IMR-90 (cell line): Measurements from ENCODE around the gene CTBP1. TPM values are rescaled to one million over a fixed set of nuclear protein-coding genes. Genes with fewer than 3 reads are reported as not detected.

Source experiments
- ATAC-seq: fragments of 200-7000 bp; cut with Tn5 transposase; 2 replicates; pipeline ENCODE4 v1.9.1; 2020; ENCODE audit warnings: low read depth, mild to moderate bottlenecking, moderate library complexity
- BruUV-seq: library from RNA; stranded (reverse); fragments of 400-500 nt; replicated peaks from 2 replicates; lab custom pipeline; 2021; lab: Mats Ljungman, UMichigan
- CTCF ChIA-PET: fragments of 300-600 bp; formaldehyde crosslinking; extraction: SDS; loops from one replicate; lab custom pipeline; 2021; ENCODE audit warnings: antibody characterized with exemption; lab: Yijun Ruan, JAX
- POLR2A ChIA-PET: fragments of 300-600 bp; sonication (Branson Sonifier 250); formaldehyde crosslinking; loops from one replicate; lab custom pipeline; 2022; ENCODE audit warnings: antibody characterized with exemption; ENCODE audit not compliant: unreplicated experiment; lab: Charles Lee
- DNase-seq: peaks from one replicate; pipeline ENCODE4 v3.0.0; 2013
- H2AFZ ChIP-seq: replicated peaks from 2 replicates; pipeline ENCODE3; 2013; ENCODE audit warnings: low read length, mild to moderate bottlenecking; ENCODE audit not compliant: poor library complexity
- H2AK5ac ChIP-seq: 2 replicates; pipeline ENCODE4 v1.6.1; 2013; ENCODE audit warnings: low read depth, low read length, inconsistent platforms
- H2AK9ac ChIP-seq: replicated peaks from 2 replicates; pipeline ENCODE3; 2013; ENCODE audit warnings: mild to moderate bottlenecking, low read depth, low read length, moderate library complexity; ENCODE audit not compliant: poor library complexity
- H2BK120ac ChIP-seq: 2 replicates; pipeline ENCODE4 v1.6.1; 2013; ENCODE audit warnings: low read depth, low read length, inconsistent platforms
- H2BK15ac ChIP-seq: 3 replicates; pipeline ENCODE4 v1.6.1; 2013; ENCODE audit warnings: low read depth, low read length, inconsistent platforms
- H2BK20ac ChIP-seq: 2 replicates; pipeline ENCODE4 v1.6.1; 2013; ENCODE audit warnings: low read depth, mild to moderate bottlenecking, inconsistent platforms, low read length, moderate library complexity
- H2BK5ac ChIP-seq: 2 replicates; pipeline ENCODE4 v1.6.1; 2013; ENCODE audit warnings: mild to moderate bottlenecking, low read depth, low read length, inconsistent platforms; ENCODE audit not compliant: poor library complexity, severe bottlenecking
- H3K14ac ChIP-seq: replicated peaks from 2 replicates; pipeline ENCODE4 v1.6.1; 2013; ENCODE audit warnings: low read depth, low read length, inconsistent platforms
- H3K18ac ChIP-seq: 2 replicates; pipeline ENCODE4 v1.6.1; 2013; ENCODE audit warnings: low read depth, low read length, control low read depth
- H3K23ac ChIP-seq: 2 replicates; pipeline ENCODE4 v1.6.1; 2013; ENCODE audit warnings: low read depth, low read length, inconsistent platforms
- H3K27ac ChIP-seq: 2 replicates; pipeline ENCODE4 v1.5.1; 2013; ENCODE audit warnings: mild to moderate bottlenecking, control low read depth, low read length; ENCODE audit not compliant: insufficient read depth
- H3K27me3 ChIP-seq: 2 replicates; pipeline ENCODE4 v1.6.1; 2013; ENCODE audit warnings: low read length; ENCODE audit not compliant: control insufficient read depth, insufficient read depth
- H3K36me3 ChIP-seq: 2 replicates; pipeline ENCODE4 v1.6.1; 2013; ENCODE audit warnings: low read length, mixed read lengths; ENCODE audit not compliant: control insufficient read depth, insufficient read depth
- H3K4ac ChIP-seq: 2 replicates; pipeline ENCODE4 v1.6.1; 2013; ENCODE audit warnings: low read depth, low read length, inconsistent platforms
- H3K4me1 ChIP-seq: 2 replicates; pipeline ENCODE4 v1.6.1; 2013; ENCODE audit warnings: low read length, mixed read lengths; ENCODE audit not compliant: control insufficient read depth, insufficient read depth
- H3K4me2 ChIP-seq: 2 replicates; pipeline ENCODE4 v1.6.1; 2013; ENCODE audit warnings: low read depth, mild to moderate bottlenecking, control low read depth, low read length, moderate library complexity
- H3K4me3 ChIP-seq: 2 replicates; pipeline ENCODE4 v1.5.1; 2013; ENCODE audit warnings: low read depth, mild to moderate bottlenecking, control low read depth, low read length, moderate library complexity; ENCODE audit not compliant: insufficient read depth
- H3K56ac ChIP-seq: 2 replicates; pipeline ENCODE4 v1.6.1; 2013; ENCODE audit warnings: low read length, inconsistent platforms; ENCODE audit not compliant: insufficient read depth; ENCODE audit errors: extremely low read depth
- H3K79me1 ChIP-seq, 2 experiments: 2 replicates each; pipeline ENCODE4 v1.6.1; 2013; ENCODE audit warnings: low read length in 2 of 2, inconsistent platforms in 1 of 2, low read depth in 1 of 2
- H3K9ac ChIP-seq: 2 replicates; pipeline ENCODE4 v1.6.1; 2013; ENCODE audit warnings: low read depth, low read length, control low read depth
- H3K9me1 ChIP-seq: 2 replicates; pipeline ENCODE4 v1.6.1; 2013; ENCODE audit warnings: low read length, inconsistent platforms; ENCODE audit not compliant: insufficient read depth
- H3K9me3 ChIP-seq: 2 replicates; pipeline ENCODE4 v1.6.1; 2013; ENCODE audit warnings: low read length; ENCODE audit not compliant: control insufficient read depth, insufficient read depth
- H4K20me1 ChIP-seq: 2 replicates; pipeline ENCODE4 v1.6.1; 2013; ENCODE audit warnings: low read length, inconsistent platforms; ENCODE audit not compliant: insufficient read depth
- H4K5ac ChIP-seq: 2 replicates; pipeline ENCODE4 v1.6.1; 2013; ENCODE audit warnings: mild to moderate bottlenecking, low read depth, low read length, control low read depth
- H4K8ac ChIP-seq, 2 experiments: 2 replicates each; pipeline ENCODE4 v1.6.1; 2013; ENCODE audit warnings: low read depth in 2 of 2, low read length in 2 of 2, control low read depth in 1 of 2, inconsistent platforms in 1 of 2
- H4K91ac ChIP-seq: 2 replicates; pipeline ENCODE4 v1.6.1; 2013; ENCODE audit warnings: low read depth, low read length, inconsistent platforms; ENCODE audit not compliant: insufficient read depth
- RAD21 ChIP-seq: IDR thresholded peaks from 2 replicates; pipeline ENCODE4 v1.6.1; 2012; ENCODE audit warnings: low read length, improper control_type of control experiment
- RFX5 ChIP-seq: IDR thresholded peaks from 2 replicates; pipeline ENCODE4 v1.8.0; 2012; ENCODE audit warnings: low read depth, mild to moderate bottlenecking, low read length, moderate library complexity
- WGBS, 2 experiments: methylation state at CpG; one replicate each; pipeline versions ENCODE4 v1.1.5 to v1.1.7; 2013; ENCODE audit warnings: missing lambda C conversion rate in 2 of 2; ENCODE audit not compliant: insufficient read length in 1 of 2; ENCODE audit errors: extremely low coverage in 2 of 2; 5-methylcytosine and 5-hydroxymethylcytosine counted together
- dilution Hi-C: fragments of 300-500 bp; cut with HindIII; formaldehyde crosslinking; loops from one replicate; pipeline ENCODE4 v1.14.3; 2018; ENCODE audit warnings: low sequenced_read_pairs; ENCODE audit not compliant: unreplicated experiment
- in situ Hi-C: fragments of 300-500 bp; cut with MboI; formaldehyde crosslinking; loops from 3 replicates; pipeline ENCODE4 v1.14.3; 2019; ENCODE audit warnings: low sequenced_read_pairs, inconsistent platforms, mixed read lengths
- intact Hi-C: fragments of 100-400 bp; cut with micrococcal nuclease; formaldehyde crosslinking; loops from 2 replicates; pipeline ENCODE4 v1.10.0; 2022
- polyA plus RNA-seq, 3 experiments: library from polyadenylated mRNA; depleted of rRNA; stranded (reverse); fragments of >200 nt; gene quantifications; 2 replicates each; pipeline ENCODE4 v1.2.3, GENCODE V29; 2012; ENCODE audit warnings: low replicate concordance in 1 of 3
- total RNA-seq: library from RNA; depleted of rRNA; stranded (reverse); fragments of >200 nt; gene quantifications from 2 replicates; pipeline ENCODE4 v1.2.3, GENCODE V29; 2012

The CTBP1 gene
- total and polyA plus RNA-seq, 2 of the 4 experiments (the other 2 are of a cell fraction), result 147 to 212 TPM

DNA sequence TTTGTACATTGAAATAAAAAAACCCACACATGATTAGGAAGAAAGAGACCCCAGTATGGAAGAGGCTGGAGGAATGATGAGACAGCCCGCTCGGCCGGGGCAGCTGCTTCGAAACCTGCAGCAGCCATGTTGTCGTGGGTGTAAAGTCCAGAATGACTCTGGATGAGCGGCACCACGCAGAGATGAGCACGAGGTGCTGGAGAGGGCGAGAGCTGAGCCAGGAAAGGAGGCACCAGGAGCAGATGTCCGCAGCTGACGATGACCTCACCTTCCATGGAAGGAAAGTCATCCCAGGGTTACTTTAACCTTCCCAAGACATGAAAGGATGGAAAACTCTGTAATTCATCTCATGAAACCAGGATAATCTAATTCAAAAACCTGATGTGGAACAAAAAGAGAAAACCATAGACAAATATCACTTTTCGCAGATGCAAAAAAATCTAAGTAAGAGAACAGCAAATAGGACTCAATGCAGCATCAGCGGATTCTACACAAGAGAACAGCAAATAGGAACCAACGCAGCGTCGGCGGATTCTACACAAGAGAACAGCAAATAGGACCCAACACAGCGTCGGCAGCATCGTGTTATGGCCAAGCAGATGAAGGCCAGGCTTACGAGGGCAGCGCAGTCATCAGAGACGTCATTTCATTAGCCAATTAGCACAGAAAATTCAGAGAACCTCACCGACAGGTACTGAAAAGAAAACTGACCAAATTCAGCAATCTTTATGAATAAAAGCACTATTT, 50.7 kb downstream of the CTBP1 start:
- Histone ChIP-seq H2AFZ (peak overlapping the region; percentile 46), H4K5ac (peak overlapping the region; percentile 17), H3K4ac (peak overlapping the region; percentile 93), H3K9me1 (peaks cover 34% of the 10 kb centered on the region), H2BK120ac (peak overlapping the region; percentile 94), H3K14ac (peak overlapping the region; percentile 68), H3K36me3 (no peaks in the 10 kb centered on the region; the same call in 1 of the 2 replicates), H3K4me2 (no peak overlapping the region), H2BK20ac (peak overlapping the region; percentile 78), H3K27me3 (no peaks in the 10 kb centered on the region), H3K18ac (peak overlapping the region; percentile 10), H2BK5ac (peak overlapping the region; percentile 30), H4K8ac (peak overlapping the region; percentile 13 to 63; a peak in 3 of 4 replicates), H3K9me3 (no peaks in the 10 kb centered on the region), H3K56ac (no peak overlapping the region), H3K4me1 (peaks cover 50% of the 10 kb centered on the region), H3K79me1 (peaks cover 5 to 48% of the 10 kb centered on the region in 2 experiments; a peak in 2 of 4 replicates), H4K91ac (peak overlapping the region; percentile 95), H2BK15ac (peak overlapping the region; percentile 99), H3K27ac (peak overlapping the region; percentile 61), H2AK9ac (peak overlapping the region; percentile 83), H3K23ac (no peak overlapping the region), H3K9ac (no peak overlapping the region), H4K20me1 (no peaks in the 10 kb centered on the region), H3K4me3 (no peak overlapping the region), H2AK5ac (peak overlapping the region; percentile 99)
- intact Hi-C loops (no loop called here), dilution Hi-C loops (no loop called here), in situ Hi-C loops (no loop called here)
- WGBS, 2 experiments, result 91% methylated on average over 11 of the region's 24 CpGs; no CpG with 5 or more reads in 1 of the 2 experiments
- no TSS peak for BruUV-seq
- ATAC-seq, result no peak
- ChIA-PET CTCF (interaction anchor here (0.9 kb wide), 1 partner anchor 49 kb away, joined by 3 read pairs; no protein-coding TSS in a partner anchor), POLR2A (no interaction called here)
- DNase-seq, result peak; percentile 70
- TF ChIP-seq RFX5 (no peak), RAD21 (no peak)
